ENCODE data around the gene FAM136A. TPM values are rescaled to one million over a fixed set of nuclear protein-coding genes. Genes with fewer than 3 reads are reported as not detected.
A peak's percentile ranks its signal among the peaks of the same experiment; 100 is the strongest.

The FAM136A gene
- total RNA-seq (10 to 100 TPM; 17.8 to 25.9 (median 23.9) TPM), polyA plus RNA-seq (10 to 100 TPM; 16.8 to 42.8 TPM)
- long read RNA-seq, donor 1, transcript FAM136A-201 (3 exons, 1,810 nt), result major isoform, 42 of 45 reads
- long read RNA-seq, donor 1, partial matches to known transcripts, result 0 of 45 reads
- long read RNA-seq, donor 1, other reads (novel, unspliced or antisense), result 3 of 45 reads
- long read RNA-seq, donor 2, transcript FAM136A-201 (3 exons, 1,810 nt), result major isoform, 190 of 198 reads
- long read RNA-seq, donor 2, partial matches to known transcripts, result 3 of 198 reads
- long read RNA-seq, donor 2, other reads (novel, unspliced or antisense), result 4 of 198 reads
- long read RNA-seq, donor 3, transcript FAM136A-201 (3 exons, 1,810 nt), result major isoform, 35 of 37 reads
- long read RNA-seq, donor 3, partial matches to known transcripts, result 0 of 37 reads
- long read RNA-seq, donor 3, other reads (novel, unspliced or antisense), result 1 of 37 reads

GRCh38 chr2:70301344-70302194 is at the start of gene FAM136A:
Gene FAM136A (minus strand): TSS chr2:70302067. CDS start chr2:70302011, 56 bp downstream.
- Histone ChIP-seq H3K36me3 (peaks cover 0 to 37% (median 32%) of the 10 kb centered on the region in 9 donors), H3K9me3 (no peaks in the 10 kb centered on the region), H3K27me3 (no peaks in the 10 kb centered on the region), H3K4me1 (peaks cover 0 to 16% (median 4%) of the 10 kb centered on the region in 12 donors), H3K4me3 (peak within 1 kb of the TSS; percentile 67 to 99 (median 88)), H3K27ac (peak within 1 kb of the TSS in 11 of 12 donors; percentile 72 to 93 (median 86))
- ATAC-seq (peak; percentile 77 to 96 (median 94)), DNase-seq (peak; percentile 85 to 95 (median 88))
- intact Hi-C loops (cut with DNase I), result loop anchor here (1.0 to 10.0 kb wide), 9 partner anchors 54 to 389 kb away; partner anchors contain the start of genes MXD1 (in 3 of the 10) and TIA1 (in 2 of the 10)
- WGBS, 4 donors, result 0 to 2% (median 1%) methylated on average over 37 to 79 of the region's 79 CpGs
- peak in 1 of 2 donors; percentile 56 for TF ChIP-seq POLR2A (IDR thresholded peaks at IDR 0.05)
- TF ChIP-seq CTCF (IDR thresholded peaks at IDR 0.05), result peak; percentile 89 to 99 (median 96)

GRCh38 chr2:70349921-70350685 is 48.2 kb upstream of the FAM136A start:
- Histone ChIP-seq H3K36me3 (no peaks in the 10 kb centered on the region), H3K27me3 (peaks cover 0 to 32% (median 5%) of the 10 kb centered on the region in 9 donors), H3K9me3 (no peaks in the 10 kb centered on the region), H3K4me3 (no peak overlapping the region), H3K4me1 (no peaks in the 10 kb centered on the region), H3K27ac (no peak overlapping the region)
- WGBS, 4 donors, result 63 to 77% (median 70%) methylated on average over 3 of the region's 3 CpGs
- DNase-seq, result no peak
- TF ChIP-seq CTCF (IDR thresholded peaks at IDR 0.05) (no peak), POLR2A (IDR thresholded peaks at IDR 0.05) (no peak)
- ATAC-seq, result no peak
- intact Hi-C loops (cut with DNase I), result loop anchor here in 6 of 10 donors (10.0 kb wide), 2 partner anchors 205 to 295 kb away; partner anchors contain the start of gene TGFA (in 2 of the 6)

DNA sequence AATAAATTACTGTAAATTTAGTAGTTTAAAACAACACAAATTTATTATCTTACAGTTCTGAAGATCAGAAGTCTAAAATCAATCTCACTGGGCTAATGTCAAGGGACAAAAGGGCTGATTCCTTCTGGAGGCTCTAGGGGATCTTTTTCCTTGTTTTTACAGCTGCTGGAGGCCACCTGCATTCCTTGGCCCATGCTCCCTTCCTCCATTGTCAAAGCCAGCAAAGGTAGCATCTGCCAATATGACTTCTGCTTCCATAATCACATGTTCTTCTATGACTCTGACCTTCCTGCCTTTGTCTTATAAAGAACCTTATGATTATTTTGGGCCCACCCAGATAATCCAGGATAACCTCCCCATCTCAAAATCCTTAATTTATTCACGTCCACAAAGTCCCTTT is 46.0 kb upstream of the FAM136A start:
- H3K4me1 ChIP-seq, result no peaks in the 10 kb centered on the region
- WGBS, 4 donors, result 54 to 67% (median 58%) methylated on average over 1 of the region's 1 CpG
- H3K27ac ChIP-seq, result no peak overlapping the region
- H3K27me3 ChIP-seq, result peaks cover 0 to 32% (median 7%) of the 10 kb centered on the region in 9 donors
- no peak overlapping the region for H3K4me3 ChIP-seq
- DNase-seq, result no peak
- intact Hi-C loops (cut with DNase I), result loop anchor here in 6 of 10 donors (10.0 kb wide), 2 partner anchors 207 to 297 kb away; partner anchors contain the start of gene TGFA (in 2 of the 6)
- H3K9me3 ChIP-seq, result no peaks in the 10 kb centered on the region
- TF ChIP-seq CTCF (IDR thresholded peaks at IDR 0.05) (no peak), POLR2A (IDR thresholded peaks at IDR 0.05) (no peak)
- no peaks in the 10 kb centered on the region for H3K36me3 ChIP-seq
- ATAC-seq, result no peak
